GM18858 (cell line): Measurements from ENCODE around the gene PDZD4.

Source experiments
- ATAC-seq: cut with Tn5 transposase; IDR thresholded peaks from one replicate; pipeline ENCODE4 v1.9.1; 2021; ENCODE audit not compliant: unreplicated experiment

The PDZD4 gene

GRCh38 chrX:153814591-153815315 lies 15.6 kb downstream of the PDZD4 start:
- ATAC-seq = no peak

DNA sequence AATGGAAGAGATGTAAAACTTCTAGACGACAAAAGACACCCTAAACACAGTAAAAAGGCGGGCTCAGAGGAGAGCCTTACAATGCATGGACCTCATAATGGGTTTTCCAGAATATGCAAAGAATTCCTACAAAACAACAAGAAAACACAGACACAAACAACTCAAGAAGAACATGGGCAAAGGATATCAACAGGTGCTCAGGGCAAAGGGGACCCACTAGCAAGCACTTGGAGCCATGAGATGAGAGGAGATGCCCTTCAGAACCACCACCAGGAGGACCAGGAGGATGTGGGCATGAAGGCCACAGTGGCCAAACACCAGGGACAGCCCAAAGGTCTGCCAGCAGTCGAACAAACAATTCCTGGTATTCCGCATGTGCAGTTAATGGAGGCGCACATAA lies 17.2 kb downstream of the PDZD4 start:
- ATAC-seq = no peak

DNA sequence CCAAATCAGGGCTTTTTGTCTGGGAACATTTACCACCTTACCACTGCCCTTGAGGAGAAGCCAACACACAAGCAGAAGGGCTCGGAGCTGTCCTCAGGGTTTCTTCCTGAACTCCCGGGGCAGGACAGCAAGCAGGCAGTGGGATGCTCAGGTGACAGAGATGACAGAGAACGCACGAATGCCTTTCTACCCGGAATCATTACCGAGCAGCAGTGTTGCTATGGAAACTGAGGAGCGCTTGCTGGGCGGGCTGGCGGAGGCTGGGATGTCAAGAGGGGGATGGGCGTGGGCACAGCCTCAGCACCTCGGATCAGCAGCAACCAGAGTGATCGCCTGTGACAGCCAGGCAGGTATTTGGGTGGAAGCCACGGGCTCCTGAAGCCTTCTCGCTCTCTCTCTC lies 18.1 kb downstream of the PDZD4 start:
- ATAC-seq = no peak

DNA sequence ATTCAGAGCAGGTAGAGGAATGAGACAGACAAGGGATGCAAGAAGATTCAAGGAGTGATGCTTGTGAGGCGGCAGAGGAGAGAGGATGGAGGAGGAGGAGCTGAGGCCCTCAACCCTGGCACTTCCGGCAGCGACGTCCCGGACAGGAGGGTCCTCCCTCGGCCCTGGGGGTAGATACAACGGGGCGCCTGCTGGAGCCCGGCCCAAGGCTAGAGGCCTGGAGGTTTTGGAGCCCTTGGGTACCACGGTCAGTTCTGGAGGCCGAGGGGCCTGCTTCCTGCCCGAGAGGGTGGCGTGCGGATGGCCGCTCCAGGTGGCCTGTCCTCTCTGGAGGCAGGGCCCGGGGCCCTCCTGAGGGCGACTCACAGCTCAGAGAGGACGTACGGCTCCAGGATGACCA lies 22.4 kb downstream of the PDZD4 start:
- no peak for ATAC-seq

- ATAC-seq = no peak
Measured at GRCh38 chrX:153806999-153807575, 23.3 kb downstream of the PDZD4 start.

DNA sequence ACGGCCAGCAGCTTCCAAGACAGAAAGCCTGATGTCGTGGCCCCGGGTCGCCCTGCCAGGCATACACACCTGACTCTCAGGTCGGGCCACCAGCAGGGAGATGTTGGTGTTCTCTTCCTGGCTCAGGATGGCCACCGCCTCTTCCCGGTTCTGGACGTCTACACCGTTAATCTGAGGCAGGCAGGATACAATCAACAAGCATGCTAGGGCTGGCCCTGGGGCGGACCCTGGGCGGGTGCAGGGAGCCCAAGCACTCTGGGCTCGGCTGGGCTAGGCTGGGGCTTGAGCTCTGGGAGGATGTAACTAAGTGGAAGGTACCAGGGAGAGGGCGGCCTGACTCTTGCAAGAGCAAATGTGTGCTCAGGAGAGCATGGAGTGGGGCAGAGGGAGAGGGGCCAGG lies 24.9 kb downstream of the PDZD4 start:
- ATAC-seq = no peak

- no peak for ATAC-seq
Measured at GRCh38 chrX:153804621-153805020, 25.7 kb downstream of the PDZD4 start.

GRCh38 chrX:153804100-153804595 lies 26.2 kb downstream of the PDZD4 start:
- ATAC-seq = no peak

DNA sequence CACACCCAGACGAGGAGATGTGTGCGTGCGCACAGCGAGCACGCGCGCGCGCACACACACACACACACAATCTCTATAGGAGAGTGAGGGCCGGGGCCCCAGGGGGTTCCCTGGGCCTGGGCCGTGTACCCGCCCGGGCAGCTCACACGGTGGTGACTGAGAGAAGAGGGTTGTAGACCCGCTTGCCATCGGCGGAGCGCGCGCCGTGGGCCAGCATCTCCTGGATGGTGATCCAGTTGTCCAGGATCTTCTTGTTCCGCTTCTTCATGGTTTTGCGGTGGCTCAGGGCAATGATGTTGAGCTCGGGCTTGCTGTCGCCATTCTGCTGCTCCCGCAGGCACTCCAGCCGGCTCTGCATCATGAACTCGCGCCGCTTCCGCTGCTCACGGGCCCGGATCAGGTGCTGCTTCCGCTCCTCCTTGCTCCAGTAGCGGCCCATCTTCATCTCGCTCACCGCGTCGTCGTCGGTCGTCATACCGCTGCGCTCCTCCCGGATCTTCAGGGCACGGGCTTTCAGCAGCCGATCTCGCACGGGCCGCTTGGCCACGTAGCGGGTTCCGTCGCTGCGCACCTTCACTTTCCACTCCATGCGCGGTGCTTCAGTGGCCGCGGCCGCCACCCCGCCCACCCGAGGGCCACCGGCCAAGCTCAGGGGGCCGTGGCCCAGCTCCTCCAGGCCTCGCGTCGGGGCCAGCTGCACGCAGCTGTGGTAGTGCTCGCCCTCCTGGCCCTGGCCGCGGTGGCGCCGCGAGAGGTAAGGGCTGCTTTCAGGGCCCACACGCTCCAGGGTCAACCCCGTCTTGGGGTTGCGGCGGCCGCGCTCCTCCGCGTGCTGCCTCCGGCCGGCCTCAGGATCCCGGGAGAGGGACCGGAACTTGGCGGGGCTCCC lies 26.9 kb downstream of the PDZD4 start:
- no peak for ATAC-seq

DNA sequence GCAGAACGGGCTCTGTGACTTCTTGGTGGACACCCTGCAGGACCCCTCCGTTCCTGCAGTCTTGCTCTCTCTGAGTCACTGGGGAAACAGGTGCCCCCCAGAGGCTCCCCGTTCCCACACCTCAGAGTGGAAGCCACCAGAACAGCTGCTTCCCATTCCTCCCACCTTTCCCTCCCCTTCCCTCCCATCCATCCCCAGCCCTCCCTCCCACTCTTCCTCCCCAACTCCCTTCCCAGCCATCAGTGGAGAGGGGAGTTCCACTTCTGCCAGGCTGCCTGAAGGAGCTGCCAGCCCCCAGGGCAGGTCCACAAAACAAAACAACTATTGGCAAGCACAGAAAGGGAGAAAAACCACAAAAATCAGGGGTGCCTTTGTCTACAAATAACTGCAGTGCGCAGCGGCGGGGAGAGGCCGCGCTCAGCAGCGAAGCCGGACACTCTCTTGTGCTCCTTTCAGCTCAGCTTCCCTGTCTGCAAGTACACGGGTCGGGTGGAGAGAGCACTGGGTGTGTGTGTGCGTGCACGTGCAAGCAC lies 27.8 kb downstream of the PDZD4 start:
- ATAC-seq = no peak

- ATAC-seq = no peak
Measured at GRCh38 chrX:153801669-153802068, 28.7 kb downstream of the PDZD4 start.

DNA sequence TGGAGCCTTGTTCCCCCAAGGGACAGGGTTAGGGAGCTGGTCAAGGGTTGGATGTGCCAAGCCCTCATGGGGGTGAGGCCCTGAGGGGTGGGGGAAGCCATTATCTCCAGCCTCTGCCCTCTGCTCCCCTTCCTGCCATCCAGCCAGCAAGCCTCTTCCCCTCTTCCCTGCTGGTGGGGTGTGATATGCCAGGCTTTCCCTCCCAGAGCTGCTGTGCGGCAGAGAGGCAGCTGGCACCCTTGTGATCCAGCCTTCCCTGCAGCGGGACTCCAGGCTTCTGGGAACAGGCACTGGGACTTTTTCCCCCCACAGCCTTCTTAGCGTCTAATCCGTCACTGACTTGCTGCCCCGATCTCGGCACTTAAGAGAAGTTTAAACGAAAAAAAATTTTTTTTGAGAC lies 29.6 kb downstream of the PDZD4 start:
- no peak for ATAC-seq

GRCh38 chrX:153800177-153800722 lies 30.1 kb downstream of the PDZD4 start:
- no peak for ATAC-seq

DNA sequence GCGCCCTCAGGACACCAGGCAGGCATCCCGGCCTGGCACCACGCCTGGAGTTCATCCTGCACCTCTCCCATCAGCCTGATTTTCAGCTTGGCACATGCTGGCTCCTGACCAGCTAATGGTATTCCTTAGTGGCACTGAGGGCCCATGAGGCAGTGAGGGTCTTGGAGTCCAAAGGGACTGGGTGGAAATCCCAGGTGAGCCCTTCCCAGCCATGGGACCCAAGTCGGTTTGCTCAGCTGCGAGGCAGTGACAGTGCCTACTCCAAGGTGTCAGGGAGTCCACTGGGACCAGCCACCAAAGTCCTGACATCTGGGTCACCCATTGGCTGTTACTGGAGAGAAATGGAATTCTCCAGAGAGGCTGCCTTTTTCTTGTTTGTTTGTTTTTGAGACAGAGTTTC lies 31.0 kb downstream of the PDZD4 start:
- ATAC-seq = no peak

DNA sequence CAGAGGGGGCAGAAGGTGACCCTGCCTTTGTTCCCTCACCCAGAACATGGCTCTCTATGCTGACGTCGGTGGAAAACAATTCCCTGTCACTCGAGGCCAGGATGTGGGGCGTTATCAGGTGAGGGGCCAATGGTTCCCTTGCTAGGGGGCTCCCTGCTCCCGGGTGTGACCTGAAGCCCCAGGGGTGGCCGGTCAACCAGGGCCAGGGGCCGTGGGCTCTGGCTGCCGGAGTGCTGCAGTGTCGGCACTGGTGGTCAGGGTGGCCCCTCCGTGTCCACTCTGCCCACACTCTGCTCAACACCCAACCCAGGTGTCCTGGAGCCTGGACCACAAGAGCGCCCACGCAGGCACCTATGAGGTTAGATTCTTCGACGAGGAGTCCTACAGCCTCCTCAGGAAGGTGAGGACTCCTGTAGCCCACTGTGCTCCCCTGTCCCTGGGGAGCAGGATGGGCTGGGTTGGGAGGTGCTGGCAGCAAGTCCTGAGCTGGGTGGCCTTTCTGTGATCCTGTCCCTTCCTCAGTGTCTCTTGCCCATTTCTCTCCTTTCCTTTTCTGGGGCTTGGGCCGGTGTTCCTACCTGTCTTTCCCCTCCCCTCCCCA lies 32.8 kb downstream of the PDZD4 start:
- ATAC-seq = no peak

GRCh38 chrX:153794897-153795816 lies 35.2 kb downstream of the PDZD4 start:
- no peak for ATAC-seq

DNA sequence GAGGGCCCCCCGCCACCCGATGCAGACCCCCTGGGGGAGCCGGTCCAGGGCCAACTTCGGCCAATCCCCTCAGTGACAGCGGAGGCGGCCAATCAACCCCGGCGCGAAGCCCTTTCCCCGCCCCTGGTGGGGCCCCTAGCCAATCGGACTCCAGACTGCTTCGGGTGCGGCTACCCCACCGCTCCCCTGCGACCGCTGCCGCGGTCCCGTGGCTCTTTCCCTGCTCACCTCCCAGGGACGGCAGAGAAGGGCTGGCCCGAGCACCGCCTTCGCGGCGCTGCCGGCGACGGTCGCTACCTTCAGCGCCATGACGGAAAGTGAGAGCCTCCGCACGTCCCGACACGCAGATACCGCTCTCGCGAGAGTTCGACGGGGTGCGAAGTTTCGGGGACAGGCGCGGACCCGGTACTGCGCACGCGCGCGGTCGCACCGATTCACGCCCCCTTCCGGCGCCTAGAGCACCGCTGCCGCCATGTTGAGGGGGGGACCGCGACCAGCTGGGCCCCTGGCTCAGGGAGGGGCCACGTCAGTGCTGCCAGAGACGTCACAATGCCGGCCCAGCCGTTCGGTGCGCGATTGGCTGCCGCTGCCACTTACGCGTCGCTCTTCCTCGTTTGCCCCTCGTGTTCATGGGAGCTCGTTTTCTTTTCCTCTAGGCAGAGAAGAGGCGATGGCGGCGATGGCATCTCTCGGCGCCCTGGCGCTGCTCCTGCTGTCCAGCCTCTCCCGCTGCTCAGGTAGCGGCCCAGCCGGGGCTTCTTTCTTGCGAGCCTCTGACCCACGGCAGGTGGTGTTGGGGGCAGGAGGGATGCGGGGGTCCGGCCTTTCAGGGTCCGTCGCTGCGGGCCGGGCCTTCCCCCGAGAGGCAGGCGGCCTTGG lies 36.1 kb downstream of the PDZD4 start, which contains the start of the genes IDH3G and SSR4:
TSS of gene IDH3G (minus strand) at position 358 of the 879 bp plus-strand sequence. CDS start at position 309, 49 bp downstream.
TSS of gene SSR4 (plus strand) at position 651 of the 879 bp plus-strand sequence. CDS start at position 671, 20 bp downstream.
- peak; percentile 69 for ATAC-seq

- no peak for ATAC-seq
Measured at GRCh38 chrX:153793291-153793690, 37.1 kb downstream of the PDZD4 start.
